Measurements from ENCODE around the gene SLC4A3.

GRCh38 chr2:219628235-219628985 lies 980 bp downstream of the SLC4A3 start:
- TF ChIP-seq CTCF (IDR thresholded peaks at IDR 0.05 in 8 of 11, conservative IDR thresholded peaks at IDR 0.05 in 3 of 11) (no peak), POLR2AphosphoS5 (IDR thresholded peaks at IDR 0.05) (no peak), POLR2A (IDR thresholded peaks at IDR 0.05) (no peak)

Data from spleen (tissue), 7 donors.